GM18867 (cell line): ENCODE results near the gene PDE6D.
A peak's percentile ranks its signal among the peaks of the same experiment; 100 is the strongest.
"Not testable (repeated sequence)": the region's sequence is repeated elsewhere in the genome, so short reads cannot be mapped to it uniquely, and the experiment has no call there.

Experiments
- ATAC-seq: cut with Tn5 transposase; IDR thresholded peaks from one replicate; pipeline ENCODE4 v1.9.1; 2021; ENCODE audit warnings: mild to moderate bottlenecking, moderate library complexity; ENCODE audit not compliant: unreplicated experiment

PDE6D gene

GRCh38 chr2:231720987-231721966 is 59.8 kb downstream of the PDE6D start:
- peak; percentile 79 for ATAC-seq

DNA sequence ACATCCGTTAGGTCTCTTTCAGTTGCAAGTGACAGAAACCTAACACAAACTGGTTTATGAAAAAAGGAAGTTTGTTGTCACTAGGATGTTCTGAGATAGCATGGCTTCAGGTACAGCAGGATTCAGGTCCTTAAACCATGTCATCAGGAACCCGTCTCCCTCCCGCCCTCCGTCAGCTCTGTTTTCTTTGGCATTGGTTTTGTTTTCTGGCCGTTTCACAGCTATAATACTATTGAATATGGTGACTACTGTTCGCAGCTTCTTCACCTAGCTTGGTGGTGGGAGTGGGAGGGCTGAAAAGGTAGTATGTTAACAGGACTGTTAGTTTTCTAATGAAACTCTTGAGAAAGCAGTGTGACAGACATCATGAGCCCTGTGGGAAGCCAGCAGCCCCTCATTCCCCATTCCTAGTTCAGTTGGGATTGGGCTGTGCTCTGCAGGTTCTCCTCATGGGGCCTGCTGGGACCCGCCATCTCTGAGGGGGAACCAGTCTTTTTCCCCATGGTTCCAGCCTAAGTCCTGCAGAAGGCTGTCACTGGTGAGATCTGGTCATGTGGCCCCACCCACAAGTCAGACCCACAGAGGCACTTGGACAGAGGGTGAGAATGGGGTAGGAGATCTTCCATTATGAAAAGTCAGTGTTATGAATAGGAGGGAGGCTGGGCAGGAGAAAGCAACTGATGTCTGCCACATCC is 60.6 kb downstream of the PDE6D start:
- peak; percentile 13 for ATAC-seq

DNA sequence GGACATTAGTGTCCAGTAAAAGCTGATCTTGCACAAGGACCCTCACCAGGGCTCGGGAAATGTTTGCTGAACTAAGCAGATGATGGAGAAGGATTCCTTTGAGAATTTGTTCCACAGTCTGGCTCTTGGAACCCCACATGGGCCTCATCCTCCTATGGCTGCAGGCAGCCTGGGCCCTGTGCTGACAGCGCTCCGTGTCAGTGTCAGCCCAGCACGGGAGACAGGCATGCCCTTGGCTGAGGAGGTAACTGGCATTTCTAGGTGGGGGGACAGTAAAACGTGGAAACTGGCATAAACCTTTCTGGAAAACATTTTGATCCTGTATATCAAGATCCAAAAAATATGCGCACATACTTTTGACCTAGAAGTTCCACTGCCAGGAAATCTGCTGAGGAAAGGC is 62.3 kb downstream of the PDE6D start:
- no peak for ATAC-seq

GRCh38 chr2:231717281-231718171 is 63.6 kb downstream of the PDE6D start:
- ATAC-seq, result no peak

GRCh38 chr2:231716666-231717280 is 64.3 kb downstream of the PDE6D start:
- no peak for ATAC-seq

- ATAC-seq, result no peak
Observed at GRCh38 chr2:231715988-231716616, 65.0 kb downstream of the PDE6D start.

- ATAC-seq, result no peak
Observed at GRCh38 chr2:231715499-231715837, 65.6 kb downstream of the PDE6D start.

DNA sequence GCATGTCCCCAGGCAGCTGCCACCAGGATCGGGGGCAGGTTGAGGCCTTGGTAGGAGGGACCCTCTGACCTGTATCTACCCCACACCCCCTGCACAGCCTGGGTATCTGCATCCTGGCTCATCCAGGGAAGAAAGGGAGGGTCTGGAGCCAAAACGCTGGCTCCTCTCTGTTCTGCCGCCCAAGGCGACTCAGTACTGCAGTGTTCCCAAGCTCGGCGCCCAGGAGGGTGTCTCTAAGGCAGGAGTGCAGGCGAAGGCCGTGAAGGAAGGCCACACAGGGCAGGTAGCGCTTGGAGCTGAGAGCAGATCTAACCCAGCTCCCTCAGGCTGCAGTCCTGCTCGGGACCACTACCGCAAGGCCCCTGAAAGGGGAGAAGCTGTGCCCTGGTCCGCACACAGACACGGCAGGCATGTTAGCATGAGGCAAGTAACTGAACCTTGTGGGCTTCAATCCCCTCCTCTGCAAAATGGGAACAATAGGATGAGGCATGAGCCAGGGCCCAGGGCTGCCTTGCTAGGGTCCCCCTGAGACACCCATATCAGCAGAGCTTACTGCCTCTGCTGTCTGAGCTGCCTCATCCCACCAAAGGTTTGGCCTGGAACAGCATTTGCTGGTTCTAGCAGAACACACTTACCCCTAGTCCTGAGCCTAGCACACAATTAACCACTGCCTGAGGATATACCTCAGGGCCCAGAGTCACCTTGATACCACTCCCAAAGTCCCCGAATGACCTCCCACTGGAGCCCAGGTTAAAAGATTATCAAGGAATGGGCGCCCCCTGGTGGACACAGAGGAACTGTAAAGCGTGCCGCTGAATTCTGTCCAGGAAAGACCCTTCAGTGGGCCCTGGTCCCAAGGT is 66.2 kb downstream of the PDE6D start:
- no peak for ATAC-seq

GRCh38 chr2:231713730-231714638 is 67.1 kb downstream of the PDE6D start:
- ATAC-seq, result peak; percentile 34

GRCh38 chr2:231713406-231713729 is 67.7 kb downstream of the PDE6D start:
- not testable (repeated sequence) for ATAC-seq

- not testable (repeated sequence) for ATAC-seq
Observed at GRCh38 chr2:231712451-231713021, 68.5 kb downstream of the PDE6D start.

- ATAC-seq, result no peak
Observed at GRCh38 chr2:231711677-231712450, 69.2 kb downstream of the PDE6D start.

DNA sequence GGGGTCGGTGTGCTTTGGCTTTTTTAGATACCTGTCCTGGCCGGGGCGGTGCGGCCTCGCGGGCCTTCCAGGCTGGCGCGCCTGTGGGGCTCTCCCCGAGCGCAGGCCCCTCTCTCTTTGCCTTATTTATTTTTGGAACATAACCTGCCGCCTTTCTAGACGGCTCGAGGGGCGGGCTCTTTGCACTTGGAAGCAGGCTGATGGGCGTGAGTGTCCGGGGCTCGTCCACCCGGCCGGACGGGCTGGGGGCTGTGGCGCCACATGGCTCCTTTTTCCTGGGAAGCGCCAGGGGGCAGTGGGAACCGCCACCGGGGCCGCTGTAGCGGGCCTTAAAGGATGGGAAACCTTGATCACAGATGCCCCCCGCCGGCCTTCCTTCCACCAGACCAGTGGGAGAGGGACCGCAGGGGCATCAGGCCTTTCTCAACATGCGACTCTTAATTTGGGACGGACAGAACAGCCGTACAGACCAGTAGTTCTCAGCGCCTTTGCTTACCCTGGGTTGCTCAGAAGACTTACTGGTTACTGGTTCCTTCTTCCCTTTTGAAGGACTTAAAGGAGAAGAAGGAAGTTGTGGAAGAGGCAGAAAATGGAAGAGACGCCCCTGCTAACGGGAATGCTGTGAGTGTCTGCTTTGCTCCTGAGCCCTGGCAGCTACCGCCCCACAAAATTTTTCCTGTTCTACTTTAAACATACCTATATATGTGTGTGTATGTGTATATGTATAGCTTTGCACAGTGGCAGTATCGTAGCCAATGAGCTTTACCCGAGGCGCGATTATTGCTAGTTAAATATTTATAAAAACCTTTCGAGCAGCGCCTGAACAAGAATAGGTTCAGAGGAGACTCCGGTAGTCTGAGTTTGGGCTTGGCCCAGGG is 70.0 kb downstream of the PDE6D start:
- ATAC-seq, result no peak

GRCh38 chr2:231709981-231710798 is 70.9 kb downstream of the PDE6D start:
- peak; percentile 21 for ATAC-seq

DNA sequence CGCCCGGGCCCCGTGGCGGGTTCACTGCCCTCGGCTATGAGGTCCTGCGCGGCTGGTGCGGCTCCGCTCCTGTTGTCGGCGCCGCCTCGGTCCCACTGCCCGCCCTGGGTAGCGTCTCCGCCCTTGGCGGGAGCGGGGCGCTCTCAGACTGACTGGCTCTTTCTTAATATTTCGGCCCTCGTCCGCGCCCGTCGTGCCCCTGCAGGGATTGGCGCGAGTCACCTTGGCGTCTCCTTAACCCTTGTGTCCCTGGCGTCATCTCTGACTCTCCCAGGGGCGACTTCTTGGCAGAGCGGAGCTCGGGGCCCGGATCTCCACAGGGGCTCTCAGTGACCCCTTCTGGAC is 71.5 kb downstream of the PDE6D start:
- no peak for ATAC-seq
